ENCODE data around the gene LASP1.
"Not testable (repeated sequence)": the region's sequence is repeated elsewhere in the genome, so short reads cannot be mapped to it uniquely, and the experiment has no call there.

The LASP1 gene

GRCh38 chr17:38906460-38907228 lies 36.8 kb downstream of the LASP1 start:
- DNase-seq: no peak

GRCh38 chr17:38907930-38908675 lies 38.2 kb downstream of the LASP1 start:
- no peak for DNase-seq

- no peak for DNase-seq
Measured at GRCh38 chr17:38908676-38909181, 38.9 kb downstream of the LASP1 start.

- DNase-seq: no peak
Measured at GRCh38 chr17:38910325-38910724, 40.5 kb downstream of the LASP1 start.

- no peak for DNase-seq
Measured at GRCh38 chr17:38911081-38911730, 41.3 kb downstream of the LASP1 start.

- DNase-seq: not testable (repeated sequence)
Measured at GRCh38 chr17:38911731-38912081, 41.8 kb downstream of the LASP1 start.

GRCh38 chr17:38912221-38912813 lies 42.5 kb downstream of the LASP1 start:
- DNase-seq: peak in 1 of 56 donors; percentile 18

- no peak for DNase-seq
Measured at GRCh38 chr17:38914741-38915638, 45.1 kb downstream of the LASP1 start.

GRCh38 chr17:38915639-38915995 lies 45.8 kb downstream of the LASP1 start:
- DNase-seq: no peak

- DNase-seq: no peak
Measured at GRCh38 chr17:38916771-38917170, 46.9 kb downstream of the LASP1 start.

GRCh38 chr17:38917259-38917658 lies 47.4 kb downstream of the LASP1 start:
- DNase-seq: no peak

GRCh38 chr17:38918129-38918913 lies 48.5 kb downstream of the LASP1 start:
- no peak for DNase-seq

- DNase-seq: no peak
Measured at GRCh38 chr17:38918916-38919315, 49.1 kb downstream of the LASP1 start.

- no peak for DNase-seq
Measured at GRCh38 chr17:38919316-38920078, 49.6 kb downstream of the LASP1 start.

GRCh38 chr17:38920374-38921291 lies 50.8 kb downstream of the LASP1 start:
- no peak for DNase-seq

GRCh38 chr17:38921756-38922411 lies 52.0 kb downstream of the LASP1 start:
- no peak for DNase-seq

- peak in 18 of 56 donors; percentile 9 to 71 (median 36) for DNase-seq
Measured at GRCh38 chr17:38922538-38923297, 52.9 kb downstream of the LASP1 start.
